Stimulated activated CD8-positive, alpha-beta memory T cell treated with anti-CD3 and anti-CD28 coated beads, Interleukin-2, amount 100 ng/mL, for 48 hours (primary cell): ENCODE results near the gene DSEL.

Experiments used
- DNase-seq, 2 donors: peaks; one replicate each; pipeline ENCODE4 v3.0.0-alpha.2; 2020; ENCODE audit warnings: low read depth in 2 of 2

The DSEL gene

GRCh38 chr18:67516539-67517443, at the start of gene DSEL:
Gene DSEL, minus strand, starts transcription at chr18:67516720. Its CDS starts 2,112 bp downstream, at chr18:67514608.
- peak; percentile 96 to 99 for DNase-seq

- DNase-seq, result no peak
Measured at GRCh38 chr18:67553437-67553836, 36.9 kb upstream of the DSEL start.

- no peak for DNase-seq
Measured at GRCh38 chr18:67550872-67551520, 34.5 kb upstream of the DSEL start.

- no peak for DNase-seq
Measured at GRCh38 chr18:67549946-67550345, 33.4 kb upstream of the DSEL start.

- no peak for DNase-seq
Measured at GRCh38 chr18:67545681-67546080, 29.2 kb upstream of the DSEL start.

GRCh38 chr18:67540559-67540958, 24.0 kb upstream of the DSEL start:
- DNase-seq, result no peak

- no peak for DNase-seq
Measured at GRCh38 chr18:67531929-67532328, 15.4 kb upstream of the DSEL start.

- no peak for DNase-seq
Measured at GRCh38 chr18:67525328-67526099, 9.0 kb upstream of the DSEL start.

GRCh38 chr18:67520351-67520921, 3.9 kb upstream of the DSEL start:
- DNase-seq, result no peak

GRCh38 chr18:67519592-67519991, 3.1 kb upstream of the DSEL start:
- no peak for DNase-seq

- no peak for DNase-seq
Measured at GRCh38 chr18:67518566-67518965, 2.0 kb upstream of the DSEL start.

GRCh38 chr18:67517444-67517765, 885 bp upstream of the DSEL start:
- no peak for DNase-seq

GRCh38 chr18:67515942-67516538, 480 bp downstream of the DSEL start:
- peak; percentile 49 to 50 for DNase-seq

- no peak for DNase-seq
Measured at GRCh38 chr18:67514901-67515540, 1.5 kb downstream of the DSEL start.

- no peak for DNase-seq
Measured at GRCh38 chr18:67514465-67514864, 2.1 kb downstream of the DSEL start.

- no peak for DNase-seq
Measured at GRCh38 chr18:67513280-67513679, 3.2 kb downstream of the DSEL start.

GRCh38 chr18:67511840-67512239, 4.7 kb downstream of the DSEL start:
- DNase-seq, result no peak

- DNase-seq, result no peak
Measured at GRCh38 chr18:67510831-67511230, 5.7 kb downstream of the DSEL start.

- no peak for DNase-seq
Measured at GRCh38 chr18:67509741-67510391, 6.7 kb downstream of the DSEL start.

GRCh38 chr18:67508146-67508545, 8.4 kb downstream of the DSEL start:
- no peak for DNase-seq

- DNase-seq, result no peak
Measured at GRCh38 chr18:67504739-67505138, 11.8 kb downstream of the DSEL start.
